Astrocyte (in vitro differentiated cells and primary cell): ENCODE results near the gene ANGPTL7. TPM values are rescaled to one million over a fixed set of nuclear protein-coding genes. Genes with fewer than 3 reads are reported as not detected.

ENCODE experiments used
- DNase-seq: peaks from one replicate; pipeline ENCODE4 v3.0.0-alpha.2; 2010; ENCODE audit warnings: low read depth
- FAIRE-seq: peaks from 2 replicates; lab custom pipeline; 2011; peaks lifted over from hg19 to GRCh38; lab: Jason Lieb, UNC
- H2AFZ ChIP-seq: 2 replicates; pipeline ENCODE4 v1.6.0; 2012; ENCODE audit warnings: low read depth, low read length, inconsistent platforms
- H3K27ac ChIP-seq: 2 replicates; pipeline ENCODE4 v1.5.1; 2011; ENCODE audit warnings: low read depth, low read length, inconsistent platforms
- H3K27me3 ChIP-seq: 2 replicates; pipeline ENCODE4 v1.6.0; 2011; ENCODE audit warnings: low read length, inconsistent platforms; ENCODE audit not compliant: insufficient read depth
- H3K36me3 ChIP-seq: 2 replicates; pipeline ENCODE4 v1.5.1; 2011; ENCODE audit warnings: low read length, inconsistent platforms; ENCODE audit not compliant: insufficient read depth
- H3K4me1 ChIP-seq: 2 replicates; pipeline ENCODE4 v1.5.1; 2011; ENCODE audit warnings: low read length, inconsistent platforms; ENCODE audit not compliant: insufficient read depth
- H3K4me2 ChIP-seq: 2 replicates; pipeline ENCODE4 v1.6.0; 2012; ENCODE audit warnings: low read length, inconsistent platforms
- H3K4me3 ChIP-seq: 2 replicates; pipeline ENCODE4 v1.5.1; 2011; ENCODE audit warnings: low read depth, mild to moderate bottlenecking, low read length, inconsistent platforms; ENCODE audit not compliant: insufficient read depth
- H3K79me2 ChIP-seq: 2 replicates; pipeline ENCODE4 v1.6.0; 2012; ENCODE audit warnings: mild to moderate bottlenecking, low read length, inconsistent platforms; ENCODE audit not compliant: insufficient read depth
- H3K9ac ChIP-seq: 2 replicates; pipeline ENCODE4 v1.6.0; 2012; ENCODE audit warnings: mild to moderate bottlenecking, low read length, inconsistent platforms
- H3K9me3 ChIP-seq: 2 replicates; pipeline ENCODE4 v1.5.1; 2012; ENCODE audit warnings: low read depth, mild to moderate bottlenecking, low read length, inconsistent platforms; ENCODE audit not compliant: insufficient read depth
- H4K20me1 ChIP-seq: 2 replicates; pipeline ENCODE4 v1.6.0; 2012; ENCODE audit warnings: low read length, inconsistent platforms; ENCODE audit not compliant: insufficient read depth
- H3K27ac Mint-ChIP-seq: one replicate; pipeline ENCODE4 v1.8.0; 2021; ENCODE audit warnings: mild to moderate bottlenecking, mixed read lengths; ENCODE audit not compliant: unreplicated experiment
- H3K27me3 Mint-ChIP-seq: one replicate; pipeline ENCODE4 v1.8.0; 2021; ENCODE audit warnings: low read depth, mixed read lengths; ENCODE audit not compliant: unreplicated experiment
- H3K36me3 Mint-ChIP-seq: one replicate; pipeline ENCODE4 v1.8.0; 2021; ENCODE audit warnings: low read depth, mixed read lengths; ENCODE audit not compliant: unreplicated experiment
- H3K4me1 Mint-ChIP-seq: one replicate; pipeline ENCODE4 v1.8.0; 2021; ENCODE audit warnings: low read depth, mixed read lengths; ENCODE audit not compliant: unreplicated experiment
- H3K4me3 Mint-ChIP-seq: one replicate; pipeline ENCODE4 v1.8.0; 2021; ENCODE audit warnings: mild to moderate bottlenecking, moderate library complexity, mixed read lengths; ENCODE audit not compliant: unreplicated experiment
- H3K9me3 Mint-ChIP-seq: one replicate; pipeline ENCODE4 v1.8.0; 2021; ENCODE audit warnings: mild to moderate bottlenecking, mixed read lengths; ENCODE audit not compliant: unreplicated experiment
- CTCF ChIP-seq: IDR thresholded peaks from 2 replicates; pipeline ENCODE4 v1.5.1; 2011; ENCODE audit warnings: low read depth, mild to moderate bottlenecking, inconsistent platforms, low read length, moderate library complexity; ENCODE audit not compliant: insufficient read depth
- EZH2 ChIP-seq: IDR thresholded peaks from 2 replicates; pipeline ENCODE4 v1.6.1; 2012; ENCODE audit warnings: mild to moderate bottlenecking, low read length, inconsistent platforms; ENCODE audit not compliant: insufficient read depth
- total RNA-seq: library from RNA; stranded (reverse); gene quantifications from 2 replicates; pipeline ENCODE4 v1.2.1, GENCODE V29; 2021

ANGPTL7 gene
- total RNA-seq, 1 donor from 2014 or later: 0.86 TPM

GRCh38 chr1:11196945-11197344 lies 7.8 kb downstream of the ANGPTL7 start:
- Histone ChIP-seq H3K4me3 (no peak overlapping the region), H3K4me2 (no peak overlapping the region), H2AFZ (no peak overlapping the region), H4K20me1 (peaks cover 29% of the 10 kb centered on the region), H3K79me2 (no peaks in the 10 kb centered on the region), H3K4me1 (no peaks in the 10 kb centered on the region), H3K27me3 (no peaks in the 10 kb centered on the region), H3K36me3 (peaks cover 33% of the 10 kb centered on the region), H3K9ac (no peak overlapping the region), H3K27ac (no peak overlapping the region), H3K9me3 (peaks cover 3% of the 10 kb centered on the region)
- DNase-seq (no peak), FAIRE-seq (no peak)
- no peaks in the 10 kb centered on the region for H3K27me3 Mint-ChIP-seq
- TF ChIP-seq CTCF: no peak
- TF ChIP-seq EZH2: no peak
- no peak overlapping the region for H3K4me3 Mint-ChIP-seq
- peaks cover 6% of the 10 kb centered on the region for H3K4me1 Mint-ChIP-seq
- H3K9me3 Mint-ChIP-seq: no peaks in the 10 kb centered on the region
- H3K36me3 Mint-ChIP-seq: peaks cover 20% of the 10 kb centered on the region
- no peak overlapping the region for H3K27ac Mint-ChIP-seq

DNA sequence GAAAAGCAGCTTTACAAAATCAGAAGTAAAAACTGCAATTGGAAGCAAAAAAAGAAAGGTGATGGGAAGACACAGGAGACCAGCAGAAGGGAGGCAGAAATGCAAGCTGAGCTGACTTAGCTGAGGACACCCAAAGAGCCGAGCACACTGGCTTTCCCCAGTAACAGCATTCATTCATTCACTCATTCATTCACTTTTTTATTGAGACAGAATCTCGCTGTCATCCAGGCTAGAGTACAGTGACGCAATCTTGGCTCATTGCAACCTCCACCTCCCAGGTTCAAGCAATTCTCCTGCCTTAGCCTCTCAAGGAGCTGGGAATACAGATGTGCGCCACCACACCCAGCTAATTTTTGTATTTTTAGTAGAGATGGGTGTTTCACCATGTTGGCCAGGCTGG lies 8.2 kb downstream of the ANGPTL7 start:
- H3K27ac ChIP-seq: no peak overlapping the region
- H3K79me2 ChIP-seq: no peaks in the 10 kb centered on the region
- no peak for DNase-seq
- peaks cover 3% of the 10 kb centered on the region for H3K9me3 ChIP-seq
- H3K27me3 ChIP-seq: no peaks in the 10 kb centered on the region
- Mint-ChIP-seq H3K36me3 (peaks cover 18% of the 10 kb centered on the region), H3K27me3 (no peaks in the 10 kb centered on the region), H3K9me3 (no peaks in the 10 kb centered on the region), H3K27ac (no peak overlapping the region), H3K4me3 (no peak overlapping the region), H3K4me1 (peaks cover 6% of the 10 kb centered on the region)
- no peak for FAIRE-seq
- H3K36me3 ChIP-seq: peaks cover 33% of the 10 kb centered on the region
- TF ChIP-seq CTCF (no peak), EZH2 (no peak)
- H4K20me1 ChIP-seq: peaks cover 26% of the 10 kb centered on the region
- H3K4me3 ChIP-seq: no peak overlapping the region
- H3K4me1 ChIP-seq: no peaks in the 10 kb centered on the region
- H3K4me2 ChIP-seq: no peak overlapping the region
- no peak overlapping the region for H2AFZ ChIP-seq
- no peak overlapping the region for H3K9ac ChIP-seq

DNA sequence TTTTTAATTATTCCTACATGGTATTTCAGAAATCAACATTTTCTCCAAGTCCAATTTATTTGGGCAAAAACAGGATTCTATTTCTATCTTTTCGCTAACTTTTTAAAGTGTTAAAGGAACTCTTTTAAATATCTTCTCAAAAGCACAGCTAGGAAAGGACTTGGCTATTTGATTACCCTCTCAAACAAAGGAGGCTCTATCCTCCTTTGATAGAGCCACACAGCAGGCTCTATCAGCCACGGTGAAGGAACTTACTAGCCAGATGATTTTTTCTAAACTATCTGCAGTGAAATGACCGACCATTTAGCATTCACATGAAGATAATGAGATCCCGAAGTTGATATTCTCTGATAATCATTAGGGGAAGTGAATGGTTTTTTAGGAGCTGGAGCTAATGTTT lies 9.1 kb downstream of the ANGPTL7 start:
- H3K36me3 Mint-ChIP-seq: peaks cover 18% of the 10 kb centered on the region
- H3K27ac Mint-ChIP-seq: no peak overlapping the region
- H3K79me2 ChIP-seq: no peaks in the 10 kb centered on the region
- no peaks in the 10 kb centered on the region for H3K4me1 ChIP-seq
- H2AFZ ChIP-seq: no peak overlapping the region
- peaks cover 33% of the 10 kb centered on the region for H3K36me3 ChIP-seq
- H3K9me3 Mint-ChIP-seq: no peaks in the 10 kb centered on the region
- TF ChIP-seq CTCF (no peak), EZH2 (no peak)
- peaks cover 25% of the 10 kb centered on the region for H4K20me1 ChIP-seq
- no peak overlapping the region for H3K27ac ChIP-seq
- no peak overlapping the region for H3K9ac ChIP-seq
- H3K27me3 Mint-ChIP-seq: no peaks in the 10 kb centered on the region
- no peaks in the 10 kb centered on the region for H3K27me3 ChIP-seq
- no peak overlapping the region for H3K4me3 Mint-ChIP-seq
- peaks cover 6% of the 10 kb centered on the region for H3K4me1 Mint-ChIP-seq
- peaks cover 3% of the 10 kb centered on the region for H3K9me3 ChIP-seq
- H3K4me2 ChIP-seq: no peak overlapping the region
- DNase-seq: no peak
- no peak for FAIRE-seq
- no peak overlapping the region for H3K4me3 ChIP-seq
